Cardiac muscle cell (in vitro differentiated cells and primary cell): ENCODE results near the gene GIPC1. TPM values are rescaled to one million over a fixed set of nuclear protein-coding genes. Genes with fewer than 3 reads are reported as not detected.

ENCODE experiments used
- polyA plus RNA-seq: library from polyadenylated mRNA; unstranded; fragments of >200 nt; fragmentation: Nextera tagmentation; extraction: Ambion mirVana; gene quantifications from 2 replicates; pipeline ENCODE4 v1.2.1, GENCODE V29; 2016
- total RNA-seq: library from RNA; depleted of rRNA; stranded (reverse); fragments of >200 nt; gene quantifications from 2 replicates; pipeline ENCODE4 v1.2.3, GENCODE V29; 2016

GIPC1 gene
- total and polyA plus RNA-seq, 2 experiments from 2014 or later, result 133 to 145 TPM

Other genes with a start within 250 kb of the GIPC1 start
- gene ADGRE5, start 114.7 kb downstream of the GIPC1 start, total RNA-seq, result 2.2 and 7.1 TPM in 2 replicates
- gene ADGRE5, start 114.7 kb downstream of the GIPC1 start, polyA plus RNA-seq, result 4.6 and 5.0 TPM in 2 replicates
- 49.9 and 73.3 TPM in 2 replicates for gene DDX39A, start 76.8 kb downstream of the GIPC1 start, total RNA-seq
- gene DDX39A, start 76.8 kb downstream of the GIPC1 start, polyA plus RNA-seq, result 77.0 and 87.7 TPM in 2 replicates
- 123 and 147 TPM in 2 replicates for gene PKN1, start 62.8 kb downstream of the GIPC1 start, total RNA-seq
- 109 and 132 TPM in 2 replicates for gene PKN1, start 62.8 kb downstream of the GIPC1 start, polyA plus RNA-seq
- gene PTGER1, start 20.8 kb downstream of the GIPC1 start, total RNA-seq, result 0.42 TPM in 1 of 2 replicates, not detected in the other
- 0.36 and 0.75 TPM in 2 replicates for gene PTGER1, start 20.8 kb downstream of the GIPC1 start, polyA plus RNA-seq
- gene DNAJB1, start 22.3 kb upstream of the GIPC1 start, total RNA-seq, result 41.8 and 56.4 TPM in 2 replicates
- 76.5 and 82.8 TPM in 2 replicates for gene DNAJB1, start 22.3 kb upstream of the GIPC1 start, polyA plus RNA-seq
- gene TECR, start 33.5 kb upstream of the GIPC1 start, total RNA-seq, result 77.4 and 83.1 TPM in 2 replicates
- 245 and 345 TPM in 2 replicates for gene TECR, start 33.5 kb upstream of the GIPC1 start, polyA plus RNA-seq
- gene NDUFB7, start 75.9 kb upstream of the GIPC1 start, total RNA-seq, result 381 and 600 TPM in 2 replicates
- 445 and 518 TPM in 2 replicates for gene NDUFB7, start 75.9 kb upstream of the GIPC1 start, polyA plus RNA-seq
- not detected in 2 replicates for gene CLEC17A, start 87.0 kb upstream of the GIPC1 start, total RNA-seq
- gene CLEC17A, start 87.0 kb upstream of the GIPC1 start, polyA plus RNA-seq, result not detected in 2 replicates
- gene ADGRE3, start 178.7 kb upstream of the GIPC1 start, total RNA-seq, result not detected in 2 replicates
- not detected in 2 replicates for gene ADGRE3, start 178.7 kb upstream of the GIPC1 start, polyA plus RNA-seq
- gene ZNF333, start 193.9 kb upstream of the GIPC1 start, total RNA-seq, result 12.5 and 29.9 TPM in 2 replicates
- gene ZNF333, start 193.9 kb upstream of the GIPC1 start, polyA plus RNA-seq, result 11.2 and 16.7 TPM in 2 replicates